OCI-LY7 (cell line): Measurements from ENCODE around the gene TRAPPC14.
"Not testable (repeated sequence)": the region's sequence is repeated elsewhere in the genome, so short reads cannot be mapped to it uniquely, and the experiment has no call there.

ENCODE experiments used
- CTCF ChIP-seq: fragments of 200-600 bp; sonication (generic); conservative IDR thresholded peaks from 2 replicates; pipeline ENCODE4 v1.5.1; 2014; ENCODE audit warnings: mild to moderate bottlenecking, antibody characterized with exemption, low read length, moderate library complexity, mixed read lengths
- EZH2phosphoT487 ChIP-seq: fragments of 200-600 bp; sonication (generic); IDR thresholded peaks from 2 replicates; pipeline ENCODE4 v1.6.1; 2018; ENCODE audit warnings: low read depth, borderline replicate concordance, mild to moderate bottlenecking, mixed run types, antibody characterized with exemption, low read length, moderate library complexity, mixed read lengths

DNA sequence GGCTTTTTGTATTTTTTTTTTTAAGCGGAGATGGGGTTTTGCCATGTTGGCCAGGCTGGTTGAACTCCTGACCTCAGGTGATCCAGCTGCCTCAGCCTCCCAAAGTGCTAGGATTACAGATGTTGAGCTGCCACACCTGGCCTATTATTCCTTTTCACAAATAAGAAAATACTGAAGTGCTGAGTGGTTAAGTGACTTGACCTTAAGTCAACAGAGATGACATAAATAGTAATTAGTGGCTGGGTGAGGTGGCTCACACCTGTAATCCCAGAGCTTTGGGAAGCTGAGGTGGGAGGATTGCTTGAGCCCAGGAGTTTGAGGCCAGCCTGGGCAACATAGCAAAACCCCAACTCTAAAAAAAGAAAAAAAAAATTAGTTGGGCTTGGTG lies 28.3 kb downstream of the TRAPPC14 start:
- not testable (repeated sequence) for TF ChIP-seq CTCF, EZH2phosphoT487
